HG02970 (cell line): ENCODE results near the gene RLF.
A peak's percentile ranks its signal among the peaks of the same experiment; 100 is the strongest.

Experiments
- ATAC-seq: cut with Tn5 transposase; IDR thresholded peaks from one replicate; pipeline ENCODE4 v1.9.1; 2021; ENCODE audit warnings: mild to moderate bottlenecking, moderate library complexity, moderate number of reproducible peaks; ENCODE audit not compliant: unreplicated experiment, low FRiP score

RLF gene

DNA sequence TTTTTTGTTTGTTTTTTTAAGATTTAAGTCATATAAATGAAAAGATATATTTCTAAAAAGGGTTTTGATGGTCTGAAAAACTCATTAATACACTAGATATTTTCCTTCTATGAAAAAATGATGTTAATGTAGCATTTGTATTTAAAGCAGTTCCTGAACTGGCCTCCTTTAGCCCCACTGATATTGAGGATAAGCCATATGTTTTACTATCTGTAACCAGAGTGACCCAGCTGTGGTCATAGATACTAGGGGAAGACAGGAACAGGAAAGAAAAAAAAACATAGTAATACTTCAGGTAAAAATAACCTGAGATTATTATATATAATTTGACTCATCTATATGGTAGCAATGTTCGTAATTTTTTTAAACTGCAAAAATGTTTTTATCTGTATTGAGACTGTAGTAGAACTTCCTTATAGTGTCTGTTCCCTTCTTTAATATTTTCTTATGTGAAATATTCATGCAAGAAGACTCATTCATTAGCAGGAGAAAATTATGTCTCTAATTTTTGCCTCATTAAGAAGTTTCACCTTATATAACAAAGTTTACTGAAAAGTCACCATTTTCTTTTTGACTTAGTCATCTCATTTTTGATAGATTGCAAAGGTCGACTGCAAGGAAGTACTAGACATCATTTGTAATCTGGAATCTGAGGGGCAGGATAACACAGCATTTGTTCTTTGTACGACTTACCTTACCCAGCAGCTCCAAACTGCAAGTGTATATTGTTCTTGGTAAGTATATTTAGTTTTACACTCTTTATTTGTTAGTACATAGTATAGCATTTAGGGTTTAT is 61.0 kb downstream of the RLF start:
- ATAC-seq = no peak

DNA sequence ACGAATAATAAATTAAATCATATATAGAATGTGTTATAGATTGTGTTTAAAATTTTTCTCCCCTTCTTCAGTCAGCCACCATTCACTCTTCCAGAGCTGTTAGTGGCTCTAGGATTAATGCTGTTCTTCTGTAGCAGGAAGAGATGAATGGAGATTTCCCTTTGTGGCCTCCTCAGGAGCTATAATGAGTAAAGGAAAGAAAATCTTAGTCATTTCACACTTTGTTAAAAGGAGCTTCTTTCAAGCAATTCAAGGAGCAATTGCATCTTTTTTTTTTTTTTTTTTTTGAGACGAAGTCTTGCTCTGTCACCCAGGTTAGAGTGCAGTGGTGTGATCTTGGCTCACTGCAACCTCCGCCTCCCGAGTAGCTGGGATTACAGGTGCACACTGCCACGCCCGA is 62.9 kb downstream of the RLF start:
- no peak for ATAC-seq

DNA sequence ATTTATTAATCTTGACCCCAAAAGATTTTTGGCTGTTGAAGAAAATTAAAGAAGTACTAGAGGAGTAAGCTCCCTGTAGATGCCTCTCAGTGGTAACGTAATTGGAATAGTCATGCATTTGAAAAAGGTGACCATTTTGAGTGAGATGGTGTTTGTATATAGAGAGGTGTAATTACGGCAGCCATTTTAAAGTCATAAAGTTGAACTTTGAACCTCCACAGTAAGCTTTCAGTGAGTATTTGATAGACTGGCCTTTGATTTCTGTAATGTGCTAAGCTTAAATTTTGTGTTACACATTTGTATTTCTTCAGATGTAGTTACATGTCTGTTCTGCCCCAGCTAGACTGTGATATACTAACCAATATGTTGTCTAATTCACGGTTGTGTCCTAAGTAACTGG is 65.0 kb downstream of the RLF start:
- no peak for ATAC-seq

- peak; percentile 58 for ATAC-seq
Observed at GRCh38 chr1:40232444-40232843, 71.3 kb downstream of the RLF start.

GRCh38 chr1:40239626-40240025 is 78.4 kb downstream of the RLF start:
- ATAC-seq = no peak

DNA sequence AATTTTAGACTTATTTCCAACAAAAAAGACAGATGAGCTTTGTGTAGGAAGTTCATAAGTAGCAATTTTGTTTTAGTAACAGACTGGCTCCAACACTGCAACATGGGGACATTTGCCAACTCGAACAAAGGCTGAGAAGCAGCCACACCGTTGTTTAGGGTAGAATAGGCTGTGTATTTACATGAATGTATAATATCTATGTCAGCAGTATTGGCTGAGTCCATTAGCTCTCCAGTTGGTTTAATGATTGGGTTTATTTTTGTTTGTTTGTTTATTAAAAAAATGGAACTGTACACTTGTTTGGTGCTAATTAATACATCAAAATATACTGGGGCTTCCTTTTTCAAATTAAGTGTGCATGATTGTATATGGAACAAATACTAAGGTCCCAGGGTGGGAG is 79.2 kb downstream of the RLF start:
- ATAC-seq = no peak

DNA sequence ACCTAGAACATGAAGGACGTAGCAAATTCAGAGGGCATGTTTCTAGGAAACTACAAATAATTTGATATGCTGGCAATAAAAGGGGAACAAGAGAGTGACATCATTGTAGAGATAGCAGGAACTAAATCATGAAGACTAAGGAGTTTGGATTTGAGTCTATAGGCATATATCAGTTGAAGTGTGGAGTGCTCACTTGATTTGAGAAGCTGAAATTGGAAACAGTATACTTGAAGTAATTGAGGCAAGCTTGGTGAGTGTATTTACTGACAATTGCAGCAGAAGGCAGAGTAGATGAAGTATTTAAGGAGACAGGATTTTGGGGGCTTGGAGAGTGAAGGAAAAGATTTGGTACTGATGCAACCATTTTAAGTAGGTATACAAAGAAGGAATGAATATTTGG is 80.2 kb downstream of the RLF start:
- no peak for ATAC-seq

GRCh38 chr1:40243351-40243750 is 82.2 kb downstream of the RLF start:
- ATAC-seq = no peak

- no peak for ATAC-seq
Observed at GRCh38 chr1:40244138-40244744, 83.1 kb downstream of the RLF start.

- no peak for ATAC-seq
Observed at GRCh38 chr1:40245686-40246085, 84.5 kb downstream of the RLF start.

DNA sequence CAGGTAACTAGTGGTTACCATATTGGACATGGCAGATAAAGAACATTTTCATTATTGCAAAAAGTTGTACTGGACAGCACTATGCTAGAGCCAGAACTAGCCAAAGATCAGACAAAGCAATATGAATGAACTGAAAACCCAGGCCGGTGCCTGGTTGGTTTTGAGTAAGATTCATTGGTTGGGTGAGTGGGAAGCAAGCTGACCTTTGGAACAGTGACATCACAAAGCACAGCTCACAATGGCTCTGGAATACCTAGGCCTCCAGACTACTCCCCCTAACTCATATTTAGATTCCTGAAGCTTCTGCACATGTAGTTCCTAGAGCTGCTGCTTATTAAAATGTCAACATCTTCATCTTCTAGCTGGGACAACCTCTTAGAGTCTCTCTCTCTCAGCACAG is 86.5 kb downstream of the RLF start, which contains the start of gene TMCO2:
Gene TMCO2 (plus strand): TSS at position 283 of the 400 bp plus-strand sequence. CDS start 57 bp downstream, at position 340.
- no peak for ATAC-seq

DNA sequence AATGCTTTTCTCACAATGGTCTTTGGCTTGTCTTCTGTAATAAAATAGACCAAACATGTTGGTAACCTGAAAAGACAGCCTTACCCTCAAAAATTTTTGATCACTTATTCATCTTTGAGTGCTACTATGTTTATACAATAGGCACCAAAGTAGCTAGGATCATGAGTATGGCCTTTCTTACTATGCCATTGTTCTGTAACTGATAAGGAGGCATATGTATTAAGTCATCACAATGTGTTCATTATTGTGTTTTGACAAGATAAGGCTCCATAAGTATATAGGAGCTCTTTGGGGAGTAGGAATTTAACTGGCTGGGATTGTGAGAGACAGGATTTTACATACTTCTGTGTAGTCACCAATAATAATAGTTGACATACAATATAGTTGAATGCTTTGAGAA is 87.2 kb downstream of the RLF start:
- no peak for ATAC-seq

DNA sequence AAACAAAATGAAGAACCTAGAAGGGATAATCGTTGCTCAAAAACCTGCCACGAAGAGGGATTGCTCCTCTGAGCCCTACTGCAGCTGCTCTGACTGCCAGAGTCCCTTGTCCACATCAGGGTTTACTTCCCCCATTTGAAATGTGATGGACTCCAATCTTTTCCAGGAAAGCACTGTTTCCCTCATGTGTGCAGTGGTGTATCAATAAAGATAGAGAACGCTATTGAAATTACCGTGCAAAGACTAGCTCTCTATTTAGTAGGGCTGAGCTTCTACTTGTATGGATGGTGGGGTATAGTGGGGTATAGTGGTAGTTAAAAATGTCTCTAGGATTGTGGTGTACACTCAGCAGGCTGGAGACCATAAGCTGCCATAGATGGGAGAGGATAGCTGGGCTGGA is 90.3 kb downstream of the RLF start:
- no peak for ATAC-seq

DNA sequence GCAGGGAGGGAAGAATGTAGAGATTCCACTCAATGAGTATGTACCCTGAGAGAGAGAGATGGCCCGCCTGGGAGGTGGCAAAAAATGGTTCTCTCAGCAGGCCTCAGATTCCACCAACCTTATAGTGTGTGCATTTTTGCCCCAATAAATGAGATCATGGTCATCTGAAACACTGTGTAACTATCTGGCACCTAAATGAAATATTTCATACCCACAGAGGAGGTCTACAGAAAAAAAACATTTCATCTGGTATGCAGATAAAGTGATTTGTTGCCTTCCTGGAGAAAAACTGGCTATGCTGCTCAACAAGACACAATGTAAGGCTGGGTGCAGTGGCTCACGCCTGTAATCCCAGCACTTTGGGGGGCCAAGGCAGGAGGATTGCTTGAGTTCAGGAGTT is 91.4 kb downstream of the RLF start:
- no peak for ATAC-seq

DNA sequence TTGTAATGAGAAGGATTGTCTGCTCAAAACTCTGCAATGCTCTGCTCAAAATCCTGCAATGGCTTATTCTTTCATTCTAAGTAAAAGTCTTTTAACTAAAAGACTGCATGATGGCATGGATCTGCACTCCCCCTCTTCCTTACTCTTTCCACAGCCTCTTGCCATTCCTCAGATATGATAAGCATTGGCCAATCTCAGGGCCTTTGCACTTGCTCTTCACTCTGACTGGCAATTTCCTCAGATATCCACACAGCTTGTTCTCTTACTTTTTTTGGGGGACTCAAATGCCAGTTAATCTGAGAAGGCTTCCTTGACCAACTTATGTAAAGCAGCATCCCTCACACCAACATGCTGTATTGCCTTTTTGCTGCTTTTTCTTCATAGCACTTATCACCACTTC is 94.0 kb downstream of the RLF start:
- no peak for ATAC-seq

DNA sequence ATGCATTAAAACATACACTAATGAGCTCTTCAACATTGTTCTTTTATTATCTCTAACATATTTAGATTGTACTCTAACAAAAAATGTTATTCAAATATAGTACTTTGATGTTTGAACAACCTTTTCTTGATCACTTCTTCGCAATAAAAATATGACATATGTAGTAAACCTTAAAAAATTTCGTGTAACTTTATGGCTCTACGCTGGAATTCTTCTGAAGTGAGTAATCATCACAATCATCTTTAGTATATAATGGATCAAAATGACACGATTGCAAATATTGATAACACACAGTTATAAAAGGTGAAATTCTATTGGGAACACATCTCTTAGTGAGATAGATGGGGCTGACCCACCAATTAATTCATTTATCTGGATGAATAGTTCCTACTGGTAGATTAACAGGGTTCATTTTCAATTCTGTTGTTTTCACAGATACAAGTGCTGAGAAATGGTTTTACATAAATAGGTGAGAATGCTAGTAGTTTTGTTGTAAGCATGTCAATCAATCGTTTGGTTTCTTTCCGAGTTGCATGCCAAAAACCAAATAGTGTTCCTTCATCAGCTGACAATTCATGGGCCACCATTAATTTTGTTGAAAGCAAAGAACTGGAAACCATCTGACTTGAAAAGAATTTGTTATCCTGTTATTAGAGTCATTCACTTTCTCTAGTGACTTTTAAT is 95.4 kb downstream of the RLF start:
- no peak for ATAC-seq

- peak; percentile 3 for ATAC-seq
Observed at GRCh38 chr1:40257313-40257687, 96.1 kb downstream of the RLF start.

GRCh38 chr1:40257688-40258444 is 96.7 kb downstream of the RLF start, which contains the start of gene ZMPSTE24:
Gene ZMPSTE24 (plus strand): TSS chr1:40258236. CDS start chr1:40258272, 36 bp downstream.
- peak; percentile 92 for ATAC-seq

DNA sequence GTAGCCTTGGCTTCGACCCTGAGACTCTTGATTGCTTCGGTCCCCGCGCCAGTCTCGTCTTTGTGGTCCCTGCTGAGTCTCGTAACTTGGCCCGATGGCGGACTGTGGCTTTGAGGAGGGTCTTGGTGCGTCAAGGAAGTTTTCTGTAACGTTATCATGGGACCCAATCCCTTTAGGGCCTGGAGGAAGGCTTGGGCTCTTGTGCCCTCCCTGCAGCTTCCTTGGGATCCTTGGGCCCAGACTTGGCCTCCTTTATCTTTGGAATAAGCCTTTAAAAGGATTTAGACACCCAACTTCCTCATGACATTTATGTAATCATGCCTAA is 97.2 kb downstream of the RLF start:
- ATAC-seq = no peak

GRCh38 chr1:40264354-40264781 is 103.2 kb downstream of the RLF start:
- ATAC-seq = no peak

GRCh38 chr1:40265298-40265697 is 104.1 kb downstream of the RLF start:
- ATAC-seq = no peak
